Fibroblast of villous mesenchyme (primary cell): ENCODE data around the gene SOS2. TPM values are rescaled to one million over a fixed set of nuclear protein-coding genes. Genes with fewer than 3 reads are reported as not detected.

Experiments used
- DNase-seq: peaks from one replicate; pipeline ENCODE4 v3.0.0-alpha.2; 2010; ENCODE audit warnings: low read depth
- H3K4me3 ChIP-seq: 2 replicates; pipeline ENCODE4 v1.5.1; 2011; ENCODE audit warnings: low read depth, mild to moderate bottlenecking, low read length
- total RNA-seq: library from RNA; depleted of rRNA; stranded (reverse); fragments of >200 nt; gene quantifications from 2 replicates; pipeline ENCODE4 v1.2.3, GENCODE V29; 2012
- TF ChIP-seq, protein P1 (sequence below): IDR thresholded peaks from 2 replicates; pipeline ENCODE4 v1.5.1; 2012; ENCODE audit warnings: low read depth, mild to moderate bottlenecking, low read length; ENCODE audit not compliant: insufficient read depth

Gene SOS2
- total RNA-seq, 1 donor, result 27.2 TPM

DNA sequence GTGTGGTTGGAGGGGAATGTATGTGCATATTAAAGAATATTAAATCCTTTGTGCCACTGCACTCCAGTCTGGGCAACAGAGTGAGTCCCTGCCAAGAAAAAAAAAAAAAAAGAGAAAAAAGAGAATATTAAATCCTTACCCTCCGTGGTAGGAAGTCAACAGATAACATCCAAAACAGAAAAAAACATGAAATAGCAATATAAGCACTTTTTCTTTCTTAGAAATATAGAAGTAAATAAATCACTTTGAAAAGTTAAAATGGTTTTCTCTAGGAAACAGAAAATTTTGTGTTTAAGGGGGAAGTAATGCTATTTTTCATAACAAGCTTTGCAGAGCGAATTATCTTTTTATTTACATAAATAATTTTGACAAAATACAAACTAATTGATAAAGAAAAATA lies 17.6 kb downstream of the SOS2 start:
- TF ChIP-seq, protein P1, sequence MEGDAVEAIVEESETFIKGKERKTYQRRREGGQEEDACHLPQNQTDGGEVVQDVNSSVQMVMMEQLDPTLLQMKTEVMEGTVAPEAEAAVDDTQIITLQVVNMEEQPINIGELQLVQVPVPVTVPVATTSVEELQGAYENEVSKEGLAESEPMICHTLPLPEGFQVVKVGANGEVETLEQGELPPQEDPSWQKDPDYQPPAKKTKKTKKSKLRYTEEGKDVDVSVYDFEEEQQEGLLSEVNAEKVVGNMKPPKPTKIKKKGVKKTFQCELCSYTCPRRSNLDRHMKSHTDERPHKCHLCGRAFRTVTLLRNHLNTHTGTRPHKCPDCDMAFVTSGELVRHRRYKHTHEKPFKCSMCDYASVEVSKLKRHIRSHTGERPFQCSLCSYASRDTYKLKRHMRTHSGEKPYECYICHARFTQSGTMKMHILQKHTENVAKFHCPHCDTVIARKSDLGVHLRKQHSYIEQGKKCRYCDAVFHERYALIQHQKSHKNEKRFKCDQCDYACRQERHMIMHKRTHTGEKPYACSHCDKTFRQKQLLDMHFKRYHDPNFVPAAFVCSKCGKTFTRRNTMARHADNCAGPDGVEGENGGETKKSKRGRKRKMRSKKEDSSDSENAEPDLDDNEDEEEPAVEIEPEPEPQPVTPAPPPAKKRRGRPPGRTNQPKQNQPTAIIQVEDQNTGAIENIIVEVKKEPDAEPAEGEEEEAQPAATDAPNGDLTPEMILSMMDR, result no peak
- no peak overlapping the region for H3K4me3 ChIP-seq
- DNase-seq, result no peak

DNA sequence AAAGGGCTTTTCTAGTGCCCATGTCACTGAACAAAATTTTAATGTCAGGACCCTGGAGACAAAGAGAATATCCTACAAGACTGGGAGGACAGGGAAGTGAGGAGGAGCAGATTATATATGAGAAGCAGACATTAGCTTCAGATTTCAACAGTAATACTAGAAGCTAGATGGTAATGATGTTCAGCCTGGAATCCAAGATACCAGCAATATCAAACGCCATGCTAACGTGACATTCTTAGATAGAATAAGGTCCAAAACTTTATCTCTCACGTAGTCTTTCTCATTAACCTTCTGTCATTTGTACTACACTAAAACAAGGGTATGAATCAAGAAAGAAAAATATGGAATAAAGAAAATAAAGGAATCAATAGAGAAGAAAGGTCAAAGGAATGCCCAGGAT lies 18.7 kb downstream of the SOS2 start:
- TF ChIP-seq, protein P1, result no peak
- no peak overlapping the region for H3K4me3 ChIP-seq
- DNase-seq, result no peak

DNA sequence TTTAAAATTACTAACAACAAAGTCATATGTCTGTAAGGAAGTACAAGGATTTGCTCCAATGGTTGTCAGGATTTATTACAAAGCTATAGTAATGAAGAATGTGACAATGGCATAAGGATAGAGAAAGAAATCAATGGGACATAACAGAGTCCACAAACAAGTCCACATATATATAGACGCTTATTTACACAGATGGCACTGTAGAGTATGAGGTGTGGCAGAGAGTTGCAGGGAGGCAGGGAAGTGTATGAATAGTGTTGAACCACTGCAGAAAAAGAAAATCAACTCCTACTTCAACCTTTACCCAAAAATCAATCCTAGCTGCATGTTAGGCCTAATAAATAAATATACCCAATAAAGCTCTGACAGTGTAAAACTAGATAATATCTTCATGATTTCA lies 21.3 kb downstream of the SOS2 start:
- DNase-seq, result no peak

DNA sequence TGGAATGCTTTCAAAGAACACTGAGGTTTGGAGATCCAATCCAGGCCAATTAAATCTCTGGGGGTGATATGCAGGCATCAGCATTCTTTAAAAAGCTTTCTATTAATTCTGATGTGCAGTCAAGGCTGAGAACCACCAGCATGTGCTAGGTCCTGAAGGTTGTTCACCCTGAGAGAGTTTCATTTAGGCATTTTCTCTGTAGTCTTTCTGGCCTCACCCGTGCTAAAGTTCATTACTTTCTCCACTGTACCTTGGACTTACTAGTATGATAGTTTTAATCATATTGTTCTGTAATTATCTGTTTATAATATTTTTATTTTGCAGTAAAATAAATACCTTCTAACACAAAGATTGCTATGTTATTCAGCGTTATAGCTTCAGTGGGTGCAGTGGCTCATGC lies 32.9 kb downstream of the SOS2 start:
- TF ChIP-seq, protein P1, result no peak
- no peak overlapping the region for H3K4me3 ChIP-seq
- no peak for DNase-seq

More for the DNA sequence above, 21.3 kb downstream of the SOS2 start:
- TF ChIP-seq, protein P1, result no peak
- no peak overlapping the region for H3K4me3 ChIP-seq

DNA sequence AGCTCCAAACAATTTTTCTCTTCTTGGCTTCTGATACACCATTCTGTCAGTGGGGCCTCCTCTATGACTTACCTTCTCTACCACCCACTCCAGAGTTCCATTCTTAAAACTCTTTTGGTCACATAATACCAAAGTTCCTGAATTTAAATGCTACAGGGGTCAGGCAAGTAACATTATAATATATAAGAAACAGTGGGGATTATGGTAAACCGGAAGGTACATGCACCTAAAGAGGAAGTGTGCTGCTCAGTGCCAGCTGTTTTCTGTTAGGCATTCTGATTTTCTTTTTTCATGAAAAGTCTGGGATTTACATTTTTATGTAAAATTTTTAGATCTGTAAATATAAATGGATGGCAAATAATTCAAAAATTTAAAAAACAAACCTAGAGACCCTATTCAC lies 39.9 kb downstream of the SOS2 start:
- TF ChIP-seq, protein P1, result no peak
- DNase-seq, result no peak
- no peak overlapping the region for H3K4me3 ChIP-seq

DNA sequence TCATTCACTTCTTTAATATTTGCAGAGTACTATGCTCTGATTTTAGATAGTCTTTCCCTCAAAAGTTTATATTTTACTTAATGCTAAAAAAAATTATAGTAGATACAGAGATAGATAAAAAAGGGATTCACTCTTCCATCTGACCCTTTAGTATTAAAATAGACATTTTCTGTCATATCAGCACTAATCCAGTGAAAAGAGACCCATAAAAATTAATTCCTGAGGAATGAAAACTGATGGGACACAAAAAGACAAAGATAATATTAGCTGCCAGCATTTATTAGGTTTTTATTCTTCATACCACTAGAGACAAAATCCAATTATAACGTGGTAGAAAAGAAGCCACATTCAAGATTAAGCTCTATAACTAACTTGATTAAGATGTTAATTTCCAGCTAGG lies 45.3 kb downstream of the SOS2 start:
- H3K4me3 ChIP-seq, result no peak overlapping the region
- no peak for DNase-seq
- TF ChIP-seq, protein P1, result no peak

DNA sequence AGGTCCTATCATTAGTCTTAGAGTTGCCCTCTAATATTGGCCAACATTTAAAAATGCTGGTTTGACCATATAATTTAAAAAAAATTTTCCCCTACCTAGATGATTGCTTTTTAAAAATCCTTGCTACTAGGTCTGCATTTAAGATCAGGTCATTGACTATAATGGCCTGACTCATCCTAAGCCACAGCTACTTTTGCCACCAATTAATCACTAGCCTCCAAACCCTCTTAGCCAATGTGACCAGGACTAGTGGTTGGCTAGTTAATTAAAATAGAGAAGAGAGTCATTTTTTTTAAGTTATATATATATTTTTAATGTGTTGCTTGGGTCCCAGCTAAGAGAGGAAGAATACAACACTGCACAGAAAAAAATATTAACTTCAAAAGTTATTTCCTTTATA lies 57.5 kb downstream of the SOS2 start:
- no peak overlapping the region for H3K4me3 ChIP-seq
- TF ChIP-seq, protein P1, result no peak
- no peak for DNase-seq
